ENCODE data around the gene ATP9A. TPM values are rescaled to one million over a fixed set of nuclear protein-coding genes. Genes with fewer than 3 reads are reported as not detected.

Gene ATP9A
- total and polyA plus RNA-seq, 2 of the 8 experiments (the other 6 are each of a cell fraction or from before 2014, with no cell fraction given): 5.0 to 6.4 TPM

GRCh38 chr20:51732096-51732791, 35.9 kb downstream of the ATP9A start (continued):
- TF ChIP-seq EP300 (IDR thresholded peaks at IDR 0.05; ENCODE audit: borderline replicate concordance in 1 of 2, low read depth in 2 of 2, low read length in 2 of 2): no peak
- TF ChIP-seq RFX5 (IDR thresholded peaks at IDR 0.05; ENCODE audit: borderline replicate concordance, low read depth, low read length): no peak
- no peak for TF ChIP-seq MAFK (IDR thresholded peaks at IDR 0.05; ENCODE audit: low read depth, low read length)
- no peak for TF ChIP-seq JUND (IDR thresholded peaks at IDR 0.05; ENCODE audit: low read length)
- no peak for TF ChIP-seq BACH1 (IDR thresholded peaks at IDR 0.05; ENCODE audit: low read length)
- TF ChIP-seq POLR2AphosphoS5 (IDR thresholded peaks at IDR 0.05; ENCODE audit: low read depth, low read length): no peak
- TF ChIP-seq CHD7 (IDR thresholded peaks at IDR 0.05; ENCODE audit: insufficient replicate concordance, low read length): no peak
- no peak for TF ChIP-seq TAF7 (optimal IDR thresholded peaks at IDR 0.05; ENCODE audit: borderline replicate concordance, low read depth, low read length)

Measured in H1 (cell line).